Sigmoid colon (tissue), 7 donors: Measurements from ENCODE around the gene CD44. TPM values are rescaled to one million over a fixed set of nuclear protein-coding genes. Genes with fewer than 3 reads are reported as not detected.

ENCODE experiments used
- DNase-seq: peaks from one replicate; pipeline ENCODE4 v3.0.0-alpha.2; 2019
- H3K27ac ChIP-seq, 4 donors: fragments of 200-600 bp; sonication (generic); one replicate each; pipeline ENCODE4 v1.5.1; 2016 to 2019; ENCODE audit warnings: mild to moderate bottlenecking in 1 of 4
- H3K27me3 ChIP-seq, 3 donors: fragments of 200-600 bp; sonication (generic); one replicate each; pipeline ENCODE4 v1.5.1; 2019; ENCODE audit warnings: mild to moderate bottlenecking in 1 of 3
- H3K36me3 ChIP-seq, 4 donors: fragments of 200-600 bp; sonication (generic); one replicate each; pipeline ENCODE4 v1.5.1; 2016 to 2019
- H3K4me1 ChIP-seq, 4 donors: fragments of 200-600 bp; sonication (generic); one replicate each; pipeline ENCODE4 v1.5.1; 2017 to 2019
- H3K4me3 ChIP-seq, 4 donors: fragments of 200-600 bp; sonication (generic); one replicate each; pipeline ENCODE4 v1.5.1; 2017 to 2019; ENCODE audit warnings: mild to moderate bottlenecking in 2 of 4, moderate library complexity in 1 of 4
- H3K9me3 ChIP-seq, 4 donors: fragments of 200-600 bp in 3 of 4; sonication (generic) in 3 of 4; one replicate each; pipeline versions ENCODE4 v1.5.1 to v1.6.1; 2013 to 2019
- CTCF ChIP-seq, 4 experiments: fragments of 450-650 bp in 3 of 4; fragments of 200-600 bp in 1 of 4; IDR thresholded peaks; one replicate each; pipeline ENCODE4 v1.5.1; 2016 to 2019; ENCODE audit warnings: antibody characterized with exemption in 4 of 4, mild to moderate bottlenecking in 3 of 4, moderate library complexity in 2 of 4
- EP300 ChIP-seq, 4 donors: sonication (generic); formaldehyde crosslinking; IDR thresholded peaks; one replicate each; pipeline ENCODE4 v1.6.1; 2017; ENCODE audit warnings: antibody characterized with exemption in 4 of 4
- POLR2A ChIP-seq, 2 donors: fragments of 450-650 bp; IDR thresholded peaks; one replicate each; pipeline ENCODE4 v1.6.1; 2016; ENCODE audit warnings: antibody characterized with exemption in 2 of 2, mild to moderate bottlenecking in 2 of 2, moderate library complexity in 2 of 2
- POLR2AphosphoS5 ChIP-seq, 4 donors: sonication (generic); formaldehyde crosslinking; IDR thresholded peaks; one replicate each; pipeline ENCODE4 v1.6.1; 2017; ENCODE audit warnings: antibody characterized with exemption in 4 of 4
- WGBS, 2 donors: extraction: QIAGEN DNeasy Blood & Tissue Kit; methylation state at CpG; one replicate each; pipeline ENCODE4 v1.1.7; 2013; 5-methylcytosine and 5-hydroxymethylcytosine counted together
- intact Hi-C: fragments of 100-400 bp; cut with DNase I; formaldehyde crosslinking; loops from one replicate; pipeline ENCODE4 v1.15.1; 2023
- polyA plus RNA-seq, 3 donors: library from polyadenylated mRNA; stranded (reverse); fragments of 200-250 nt; gene quantifications; one replicate each; pipeline ENCODE4 v1.2.3, GENCODE V29; 2013
- total RNA-seq, 4 donors: library from RNA; depleted of rRNA; stranded (reverse); fragments of >200 nt; gene quantifications; one replicate each; pipeline ENCODE4 v1.1.0, GENCODE V29; 2016
- donor health status: healthy with polysubstance abuse.
- donor health status: Bipolar disorder and iron deficiency.
- donor health status: healthy.

Gene CD44
- total and polyA plus RNA-seq, 7 donors: 28.4 to 228 (median 76.4) TPM

- H3K4me3 ChIP-seq: no peak overlapping the region
- intact Hi-C loops: no loop called here
- peak overlapping the region; percentile 59 to 87 (median 76) for H3K27ac ChIP-seq
- H3K9me3 ChIP-seq: no peaks in the 10 kb centered on the region
- 44 to 69% methylated on average over 2 of the region's 2 CpGs for WGBS, 2 donors
- peaks cover 0 to 45% (median 28%) of the 10 kb centered on the region in 4 donors for H3K4me1 ChIP-seq
- no peaks in the 10 kb centered on the region for H3K27me3 ChIP-seq
- H3K36me3 ChIP-seq: no peaks in the 10 kb centered on the region
- peak; percentile 77 for DNase-seq
- no peak for TF ChIP-seq CTCF (IDR thresholded peaks at IDR 0.05)
- peak in 3 of 4 donors; percentile 44 to 78 (median 72) for TF ChIP-seq EP300 (IDR thresholded peaks at IDR 0.05)
- TF ChIP-seq POLR2AphosphoS5 (IDR thresholded peaks at IDR 0.05): peak; percentile 78 to 88 (median 86)
- no peak for TF ChIP-seq POLR2A (IDR thresholded peaks at IDR 0.05)
Measured at GRCh38 chr11:35246745-35247144, 107.8 kb downstream of the CD44 start.

GRCh38 chr11:35247428-35247827 is 108.5 kb downstream of the CD44 start:
- WGBS, 2 donors: 80 to 90% methylated on average over 3 of the region's 3 CpGs
- peaks cover 0 to 43% (median 27%) of the 10 kb centered on the region in 4 donors for H3K4me1 ChIP-seq
- TF ChIP-seq EP300 (IDR thresholded peaks at IDR 0.05) (no peak), POLR2A (IDR thresholded peaks at IDR 0.05) (no peak), POLR2AphosphoS5 (IDR thresholded peaks at IDR 0.05) (no peak), CTCF (IDR thresholded peaks at IDR 0.05) (no peak)
- intact Hi-C loops: no loop called here
- H3K27ac ChIP-seq: peak overlapping the region; percentile 59 to 87 (median 76)
- DNase-seq: no peak
- no peaks in the 10 kb centered on the region for H3K27me3 ChIP-seq
- no peak overlapping the region for H3K4me3 ChIP-seq
- H3K36me3 ChIP-seq: no peaks in the 10 kb centered on the region
- H3K9me3 ChIP-seq: no peaks in the 10 kb centered on the region

- H3K4me3 ChIP-seq: no peak overlapping the region
- no peaks in the 10 kb centered on the region for H3K36me3 ChIP-seq
- TF ChIP-seq EP300 (IDR thresholded peaks at IDR 0.05) (no peak), CTCF (IDR thresholded peaks at IDR 0.05) (no peak), POLR2AphosphoS5 (IDR thresholded peaks at IDR 0.05) (no peak), POLR2A (IDR thresholded peaks at IDR 0.05) (no peak)
- no peaks in the 10 kb centered on the region for H3K9me3 ChIP-seq
- 81 to 90% methylated on average over 3 of the region's 3 CpGs for whole genome bisulfite sequencing, 2 donors
- H3K27me3 ChIP-seq: no peaks in the 10 kb centered on the region
- H3K27ac ChIP-seq: peak overlapping the region; percentile 59 to 87 (median 76)
- DNase-seq: no peak
- intact Hi-C loops: no loop called here
- H3K4me1 ChIP-seq: peaks cover 0 to 43% (median 26%) of the 10 kb centered on the region in 4 donors
Measured at GRCh38 chr11:35247863-35248262, 108.9 kb downstream of the CD44 start.

- 76% methylated on average over 4 of the region's 4 CpGs for WGBS, 2 donors
- Histone ChIP-seq H3K4me3 (no peak overlapping the region), H3K27me3 (no peaks in the 10 kb centered on the region), H3K36me3 (no peaks in the 10 kb centered on the region), H3K27ac (peak overlapping the region in 3 of 4 donors; percentile 28 to 87 (median 47)), H3K4me1 (peaks cover 0 to 43% (median 32%) of the 10 kb centered on the region in 4 donors), H3K9me3 (no peaks in the 10 kb centered on the region)
- intact Hi-C loops: no loop called here
- DNase-seq: no peak
- TF ChIP-seq CTCF (IDR thresholded peaks at IDR 0.05) (no peak), POLR2AphosphoS5 (IDR thresholded peaks at IDR 0.05) (peak; percentile 19 to 51 (median 42)), POLR2A (IDR thresholded peaks at IDR 0.05) (no peak)
Measured at GRCh38 chr11:35248558-35249323, 109.8 kb downstream of the CD44 start.
